GM18951 (cell line): ENCODE data around the gene TAS1R1.

Experiments used
- POLR2A ChIP-seq: IDR thresholded peaks from 4 replicates; pipeline ENCODE4 v1.6.1; 2011; ENCODE audit warnings: mild to moderate bottlenecking; ENCODE audit not compliant: insufficient read length, insufficient read depth; ENCODE audit errors: extremely low read depth
- in situ Hi-C: fragments of 300-500 bp; cut with MboI; formaldehyde crosslinking; loops from one replicate; pipeline ENCODE4 v1.12.0; 2022; ENCODE audit warnings: low sequenced_read_pairs, mixed read lengths, inconsistent platforms; ENCODE audit not compliant: unreplicated experiment

Gene TAS1R1

GRCh38 chr1:6622396-6623152 is 67.5 kb downstream of the TAS1R1 start:
- in situ Hi-C loops, result no loop called here
- TF ChIP-seq POLR2A, result no peak

GRCh38 chr1:6623269-6623965 is 68.3 kb downstream of the TAS1R1 start:
- in situ Hi-C loops, result no loop called here
- no peak for TF ChIP-seq POLR2A

- in situ Hi-C loops, result no loop called here
- peak; percentile 62 for TF ChIP-seq POLR2A
Observed at GRCh38 chr1:6624710-6625583, 69.8 kb downstream of the TAS1R1 start, which contains the start of gene THAP3. TSS of gene THAP3 (plus strand) at chr1:6624868. CDS start at chr1:6625219, 351 bp downstream.

- TF ChIP-seq POLR2A, result no peak
- in situ Hi-C loops, result no loop called here
Observed at GRCh38 chr1:6625584-6626149, 70.6 kb downstream of the TAS1R1 start.

- TF ChIP-seq POLR2A, result no peak
- in situ Hi-C loops, result no loop called here
Observed at GRCh38 chr1:6627031-6627430, 71.9 kb downstream of the TAS1R1 start.

GRCh38 chr1:6627841-6628545 is 72.9 kb downstream of the TAS1R1 start:
- in situ Hi-C loops, result no loop called here

GRCh38 chr1:6628971-6629479 is 73.9 kb downstream of the TAS1R1 start:
- in situ Hi-C loops, result no loop called here

More at GRCh38 chr1:6627841-6628545, 72.9 kb downstream of the TAS1R1 start:
- no peak for TF ChIP-seq POLR2A

More at GRCh38 chr1:6628971-6629479, 73.9 kb downstream of the TAS1R1 start:
- TF ChIP-seq POLR2A, result no peak
